GM23338 (cell line): ENCODE results near the gene FCRL3. TPM values are rescaled to one million over a fixed set of nuclear protein-coding genes. Genes with fewer than 3 reads are reported as not detected.

Source experiments
- ATAC-seq: fragments of 200-7000 bp; cut with Tn5 transposase; 3 replicates; pipeline ENCODE4 v1.9.1; 2020
- DNase-seq: peaks from one replicate; pipeline ENCODE4 v3.0.0-alpha.2; 2015; ENCODE audit warnings: low spot score
- H2AFZ ChIP-seq: fragments of 200-600 bp; sonication (generic); 2 replicates; pipeline ENCODE4 v1.8.0; 2016; ENCODE audit warnings: antibody characterized with exemption, mild to moderate bottlenecking, moderate library complexity
- H3F3A ChIP-seq: fragments of 200-600 bp; sonication (generic); replicated peaks from 2 replicates; pipeline ENCODE4 v1.8.0; 2017; ENCODE audit warnings: antibody characterized with exemption, mixed run types, low read depth
- H3K27ac ChIP-seq: fragments of 200-600 bp; sonication (generic); 2 replicates; pipeline ENCODE4 v1.6.1; 2016; ENCODE audit warnings: low read depth
- H3K27me3 ChIP-seq: fragments of 200-600 bp; sonication (generic); 2 replicates; pipeline ENCODE4 v1.8.0; 2016; ENCODE audit warnings: mild to moderate bottlenecking, mixed run types, moderate library complexity; ENCODE audit not compliant: insufficient read depth
- H3K36me3 ChIP-seq: fragments of 200-600 bp; sonication (generic); 2 replicates; pipeline ENCODE4 v1.8.0; 2016; ENCODE audit warnings: mild to moderate bottlenecking; ENCODE audit not compliant: insufficient read depth
- H3K4me1 ChIP-seq: fragments of 200-600 bp; sonication (generic); 2 replicates; pipeline ENCODE4 v1.8.0; 2016; ENCODE audit warnings: mild to moderate bottlenecking, moderate library complexity; ENCODE audit not compliant: insufficient read depth
- H3K4me2 ChIP-seq: fragments of 200-600 bp; sonication (generic); 2 replicates; pipeline ENCODE4 v1.7.1; 2017; ENCODE audit warnings: mixed run types
- H3K4me3 ChIP-seq: fragments of 200-600 bp; sonication (generic); 2 replicates; pipeline ENCODE4 v1.6.1; 2016; ENCODE audit warnings: mixed run types
- H3K79me2 ChIP-seq: fragments of 200-600 bp; sonication (generic); replicated peaks from 2 replicates; pipeline ENCODE4 v1.8.0; 2017; ENCODE audit warnings: mild to moderate bottlenecking; ENCODE audit not compliant: insufficient read depth
- H3K9me2 ChIP-seq: fragments of 200-600 bp; sonication (generic); 2 replicates; pipeline ENCODE4 v1.8.0; 2017; ENCODE audit not compliant: insufficient read depth
- H4K20me1 ChIP-seq: fragments of 200-600 bp; sonication (generic); replicated peaks from 2 replicates; pipeline ENCODE4 v1.8.0; 2017; ENCODE audit warnings: mild to moderate bottlenecking; ENCODE audit not compliant: insufficient read depth
- H3K27ac Mint-ChIP-seq: 2 replicates; pipeline ENCODE4 v1.8.0; 2020; ENCODE audit warnings: inconsistent platforms, mild to moderate bottlenecking, moderate library complexity, mixed read lengths
- H3K27me3 Mint-ChIP-seq: 3 replicates; pipeline ENCODE4 v1.8.0; 2022; ENCODE audit warnings: low read depth, mild to moderate bottlenecking, moderate library complexity, mixed read lengths, inconsistent platforms; ENCODE audit not compliant: insufficient read depth, poor library complexity
- H3K36me3 Mint-ChIP-seq: 3 replicates; pipeline ENCODE4 v1.8.0; 2021; ENCODE audit warnings: low read depth, mild to moderate bottlenecking, inconsistent platforms, moderate library complexity, mixed read lengths
- H3K4me1 Mint-ChIP-seq: 3 replicates; pipeline ENCODE4 v1.8.0; 2020; ENCODE audit warnings: mild to moderate bottlenecking, inconsistent platforms, mixed read lengths
- H3K4me3 Mint-ChIP-seq: 3 replicates; pipeline ENCODE4 v1.8.0; 2021; ENCODE audit warnings: moderate library complexity, mild to moderate bottlenecking, inconsistent platforms, mixed read lengths
- H3K9me3 Mint-ChIP-seq: 3 replicates; pipeline ENCODE4 v1.8.0; 2020; ENCODE audit warnings: moderate library complexity, mild to moderate bottlenecking, inconsistent platforms, mixed read lengths
- CREB1 ChIP-seq: fragments of 250-450 bp; sonication (Bioruptor Pico); IDR thresholded peaks from 2 replicates; pipeline ENCODE4 v1.5.0; 2020; ENCODE audit warnings: low read depth, mild to moderate bottlenecking, moderate library complexity
- EZH2phosphoT487 ChIP-seq: fragments of 200-600 bp; sonication (generic); IDR thresholded peaks from one replicate; pipeline ENCODE4 v1.8.1; 2018; ENCODE audit warnings: antibody characterized with exemption; ENCODE audit not compliant: unreplicated experiment
- JUNB ChIP-seq: IDR thresholded peaks from one replicate; pipeline ENCODE4 v1.6.1; 2016; ENCODE audit warnings: antibody characterized with exemption; ENCODE audit not compliant: unreplicated experiment
- NANOG ChIP-seq: IDR thresholded peaks from 2 replicates; pipeline ENCODE4 v1.6.1; 2016; ENCODE audit warnings: antibody characterized with exemption, borderline replicate concordance
- STAT1 ChIP-seq: IDR thresholded peaks from one replicate; pipeline ENCODE4 v1.6.1; 2016; ENCODE audit warnings: antibody characterized with exemption; ENCODE audit not compliant: unreplicated experiment
- ZNF114 ChIP-seq: fragments of 250-450 bp; sonication (Bioruptor Pico); IDR thresholded peaks from 2 replicates; pipeline ENCODE4 v1.5.0; 2020; ENCODE audit warnings: mild to moderate bottlenecking, moderate library complexity
- polyA plus RNA-seq: library from polyadenylated mRNA; unstranded; fragments of >200 nt; fragmentation: Nextera tagmentation; extraction: Ambion mirVana; gene quantifications from 2 replicates; pipeline ENCODE4 v1.2.1, GENCODE V29; 2016
- total RNA-seq: library from RNA; depleted of rRNA; stranded (reverse); fragments of >200 nt; shearing (Covaris generic); gene quantifications from 2 replicates; pipeline ENCODE4 v1.2.3, GENCODE V29; 2014
- TF ChIP-seq, protein P1 (sequence below): fragments of 250-450 bp; sonication (Bioruptor Pico); IDR thresholded peaks from 2 replicates; pipeline ENCODE4 v1.5.0; 2020; ENCODE audit warnings: mild to moderate bottlenecking, moderate library complexity
- TF ChIP-seq, protein P2 (sequence below): IDR thresholded peaks from one replicate; pipeline ENCODE4 v1.6.1; 2018; ENCODE audit warnings: antibody characterized with exemption; ENCODE audit not compliant: unreplicated experiment
- TF ChIP-seq, protein P3 (sequence below): IDR thresholded peaks from 2 replicates; pipeline ENCODE4 v1.6.1; 2016; ENCODE audit warnings: antibody characterized with exemption

FCRL3 gene
- total and polyA plus RNA-seq, 2 experiments from 2014 or later = not detected

DNA sequence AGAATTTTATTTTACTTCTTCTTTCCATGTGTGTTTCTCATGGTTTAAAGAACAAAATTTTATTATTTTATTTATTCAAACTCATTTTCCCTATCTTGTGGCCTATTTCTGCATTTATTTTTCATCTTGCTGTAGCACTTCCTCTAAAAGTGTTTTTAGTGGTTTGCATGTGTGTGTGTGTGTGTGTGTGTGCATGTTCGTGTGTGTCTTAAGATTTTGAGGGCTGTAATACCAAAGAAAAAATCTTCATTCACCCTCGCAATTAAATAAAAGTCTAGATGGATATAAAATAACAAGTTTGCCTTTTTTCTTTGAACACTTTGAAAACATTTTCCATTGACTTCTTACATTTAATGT is 24.6 kb upstream of the FCRL3 start:
- Histone ChIP-seq H3K4me2 (no peak overlapping the region), H3F3A (no peaks in the 10 kb centered on the region), H3K36me3 (no peaks in the 10 kb centered on the region; the same call in 1 of the 2 replicates), H2AFZ (no peak overlapping the region), H3K27ac (no peak overlapping the region), H3K4me3 (no peak overlapping the region), H3K79me2 (no peaks in the 10 kb centered on the region), H3K9me2 (peaks cover 10% of the 10 kb centered on the region), H3K27me3 (no peaks in the 10 kb centered on the region), H3K4me1 (no peaks in the 10 kb centered on the region), H4K20me1 (no peaks in the 10 kb centered on the region)
- Mint-ChIP-seq H3K27me3 (peaks cover 4% of the 10 kb centered on the region), H3K4me1 (no peaks in the 10 kb centered on the region), H3K4me3 (no peak overlapping the region), H3K36me3 (peaks cover 26% of the 10 kb centered on the region), H3K27ac (no peak overlapping the region), H3K9me3 (peaks cover 36% of the 10 kb centered on the region)
- no peak for DNase-seq
- ATAC-seq = no peak
- TF ChIP-seq NANOG = no peak

GRCh38 chr1:157724537-157725220 is 24.1 kb upstream of the FCRL3 start:
- DNase-seq (no peak), ATAC-seq (no peak)
- Histone ChIP-seq H3K27ac (no peak overlapping the region), H3F3A (no peaks in the 10 kb centered on the region), H3K9me2 (peaks cover 10% of the 10 kb centered on the region), H3K4me2 (no peak overlapping the region), H2AFZ (no peak overlapping the region), H3K4me1 (no peaks in the 10 kb centered on the region), H4K20me1 (no peaks in the 10 kb centered on the region), H3K36me3 (no peaks in the 10 kb centered on the region; the same call in 1 of the 2 replicates), H3K27me3 (no peaks in the 10 kb centered on the region), H3K4me3 (no peak overlapping the region), H3K79me2 (no peaks in the 10 kb centered on the region)
- Mint-ChIP-seq H3K27me3 (peaks cover 4% of the 10 kb centered on the region), H3K9me3 (peaks cover 36% of the 10 kb centered on the region), H3K27ac (no peak overlapping the region), H3K4me1 (no peaks in the 10 kb centered on the region), H3K4me3 (no peak overlapping the region), H3K36me3 (peaks cover 26% of the 10 kb centered on the region)
- TF ChIP-seq, protein P1, sequence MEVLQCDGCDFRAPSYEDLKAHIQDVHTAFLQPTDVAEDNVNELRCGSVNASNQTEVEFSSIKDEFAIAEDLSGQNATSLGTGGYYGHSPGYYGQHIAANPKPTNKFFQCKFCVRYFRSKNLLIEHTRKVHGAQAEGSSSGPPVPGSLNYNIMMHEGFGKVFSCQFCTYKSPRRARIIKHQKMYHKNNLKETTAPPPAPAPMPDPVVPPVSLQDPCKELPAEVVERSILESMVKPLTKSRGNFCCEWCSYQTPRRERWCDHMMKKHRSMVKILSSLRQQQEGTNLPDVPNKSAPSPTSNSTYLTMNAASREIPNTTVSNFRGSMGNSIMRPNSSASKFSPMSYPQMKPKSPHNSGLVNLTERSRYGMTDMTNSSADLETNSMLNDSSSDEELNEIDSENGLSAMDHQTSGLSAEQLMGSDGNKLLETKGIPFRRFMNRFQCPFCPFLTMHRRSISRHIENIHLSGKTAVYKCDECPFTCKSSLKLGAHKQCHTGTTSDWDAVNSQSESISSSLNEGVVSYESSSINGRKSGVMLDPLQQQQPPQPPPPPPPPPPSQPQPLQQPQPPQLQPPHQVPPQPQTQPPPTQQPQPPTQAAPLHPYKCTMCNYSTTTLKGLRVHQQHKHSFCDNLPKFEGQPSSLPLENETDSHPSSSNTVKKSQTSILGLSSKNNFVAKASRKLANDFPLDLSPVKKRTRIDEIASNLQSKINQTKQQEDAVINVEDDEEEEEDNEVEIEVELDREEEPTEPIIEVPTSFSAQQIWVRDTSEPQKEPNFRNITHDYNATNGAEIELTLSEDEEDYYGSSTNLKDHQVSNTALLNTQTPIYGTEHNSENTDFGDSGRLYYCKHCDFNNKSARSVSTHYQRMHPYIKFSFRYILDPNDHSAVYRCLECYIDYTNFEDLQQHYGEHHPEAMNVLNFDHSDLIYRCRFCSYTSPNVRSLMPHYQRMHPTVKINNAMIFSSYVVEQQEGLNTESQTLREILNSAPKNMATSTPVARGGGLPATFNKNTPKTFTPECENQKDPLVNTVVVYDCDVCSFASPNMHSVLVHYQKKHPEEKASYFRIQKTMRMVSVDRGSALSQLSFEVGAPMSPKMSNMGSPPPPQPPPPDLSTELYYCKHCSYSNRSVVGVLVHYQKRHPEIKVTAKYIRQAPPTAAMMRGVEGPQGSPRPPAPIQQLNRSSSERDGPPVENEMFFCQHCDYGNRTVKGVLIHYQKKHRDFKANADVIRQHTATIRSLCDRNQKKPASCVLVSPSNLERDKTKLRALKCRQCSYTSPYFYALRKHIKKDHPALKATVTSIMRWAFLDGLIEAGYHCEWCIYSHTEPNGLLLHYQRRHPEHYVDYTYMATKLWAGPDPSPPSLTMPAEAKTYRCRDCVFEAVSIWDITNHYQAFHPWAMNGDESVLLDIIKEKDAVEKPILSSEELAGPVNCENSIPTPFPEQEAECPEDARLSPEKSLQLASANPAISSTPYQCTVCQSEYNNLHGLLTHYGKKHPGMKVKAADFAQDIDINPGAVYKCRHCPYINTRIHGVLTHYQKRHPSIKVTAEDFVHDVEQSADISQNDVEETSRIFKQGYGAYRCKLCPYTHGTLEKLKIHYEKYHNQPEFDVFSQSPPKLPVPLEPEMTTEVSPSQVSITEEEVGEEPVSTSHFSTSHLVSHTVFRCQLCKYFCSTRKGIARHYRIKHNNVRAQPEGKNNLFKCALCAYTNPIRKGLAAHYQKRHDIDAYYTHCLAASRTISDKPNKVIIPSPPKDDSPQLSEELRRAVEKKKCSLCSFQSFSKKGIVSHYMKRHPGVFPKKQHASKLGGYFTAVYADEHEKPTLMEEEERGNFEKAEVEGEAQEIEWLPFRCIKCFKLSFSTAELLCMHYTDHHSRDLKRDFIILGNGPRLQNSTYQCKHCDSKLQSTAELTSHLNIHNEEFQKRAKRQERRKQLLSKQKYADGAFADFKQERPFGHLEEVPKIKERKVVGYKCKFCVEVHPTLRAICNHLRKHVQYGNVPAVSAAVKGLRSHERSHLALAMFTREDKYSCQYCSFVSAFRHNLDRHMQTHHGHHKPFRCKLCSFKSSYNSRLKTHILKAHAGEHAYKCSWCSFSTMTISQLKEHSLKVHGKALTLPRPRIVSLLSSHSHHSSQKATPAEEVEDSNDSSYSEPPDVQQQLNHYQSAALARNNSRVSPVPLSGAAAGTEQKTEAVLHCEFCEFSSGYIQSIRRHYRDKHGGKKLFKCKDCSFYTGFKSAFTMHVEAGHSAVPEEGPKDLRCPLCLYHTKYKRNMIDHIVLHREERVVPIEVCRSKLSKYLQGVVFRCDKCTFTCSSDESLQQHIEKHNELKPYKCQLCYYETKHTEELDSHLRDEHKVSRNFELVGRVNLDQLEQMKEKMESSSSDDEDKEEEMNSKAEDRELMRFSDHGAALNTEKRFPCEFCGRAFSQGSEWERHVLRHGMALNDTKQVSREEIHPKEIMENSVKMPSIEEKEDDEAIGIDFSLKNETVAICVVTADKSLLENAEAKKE (CRISPR knock-in tag) = no peak
- no peak for TF ChIP-seq JUNB
- TF ChIP-seq EZH2phosphoT487 = no peak
- TF ChIP-seq, protein P2, sequence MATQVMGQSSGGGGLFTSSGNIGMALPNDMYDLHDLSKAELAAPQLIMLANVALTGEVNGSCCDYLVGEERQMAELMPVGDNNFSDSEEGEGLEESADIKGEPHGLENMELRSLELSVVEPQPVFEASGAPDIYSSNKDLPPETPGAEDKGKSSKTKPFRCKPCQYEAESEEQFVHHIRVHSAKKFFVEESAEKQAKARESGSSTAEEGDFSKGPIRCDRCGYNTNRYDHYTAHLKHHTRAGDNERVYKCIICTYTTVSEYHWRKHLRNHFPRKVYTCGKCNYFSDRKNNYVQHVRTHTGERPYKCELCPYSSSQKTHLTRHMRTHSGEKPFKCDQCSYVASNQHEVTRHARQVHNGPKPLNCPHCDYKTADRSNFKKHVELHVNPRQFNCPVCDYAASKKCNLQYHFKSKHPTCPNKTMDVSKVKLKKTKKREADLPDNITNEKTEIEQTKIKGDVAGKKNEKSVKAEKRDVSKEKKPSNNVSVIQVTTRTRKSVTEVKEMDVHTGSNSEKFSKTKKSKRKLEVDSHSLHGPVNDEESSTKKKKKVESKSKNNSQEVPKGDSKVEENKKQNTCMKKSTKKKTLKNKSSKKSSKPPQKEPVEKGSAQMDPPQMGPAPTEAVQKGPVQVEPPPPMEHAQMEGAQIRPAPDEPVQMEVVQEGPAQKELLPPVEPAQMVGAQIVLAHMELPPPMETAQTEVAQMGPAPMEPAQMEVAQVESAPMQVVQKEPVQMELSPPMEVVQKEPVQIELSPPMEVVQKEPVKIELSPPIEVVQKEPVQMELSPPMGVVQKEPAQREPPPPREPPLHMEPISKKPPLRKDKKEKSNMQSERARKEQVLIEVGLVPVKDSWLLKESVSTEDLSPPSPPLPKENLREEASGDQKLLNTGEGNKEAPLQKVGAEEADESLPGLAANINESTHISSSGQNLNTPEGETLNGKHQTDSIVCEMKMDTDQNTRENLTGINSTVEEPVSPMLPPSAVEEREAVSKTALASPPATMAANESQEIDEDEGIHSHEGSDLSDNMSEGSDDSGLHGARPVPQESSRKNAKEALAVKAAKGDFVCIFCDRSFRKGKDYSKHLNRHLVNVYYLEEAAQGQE = no peak
- no peak for TF ChIP-seq ZNF114
- TF ChIP-seq, protein P3, sequence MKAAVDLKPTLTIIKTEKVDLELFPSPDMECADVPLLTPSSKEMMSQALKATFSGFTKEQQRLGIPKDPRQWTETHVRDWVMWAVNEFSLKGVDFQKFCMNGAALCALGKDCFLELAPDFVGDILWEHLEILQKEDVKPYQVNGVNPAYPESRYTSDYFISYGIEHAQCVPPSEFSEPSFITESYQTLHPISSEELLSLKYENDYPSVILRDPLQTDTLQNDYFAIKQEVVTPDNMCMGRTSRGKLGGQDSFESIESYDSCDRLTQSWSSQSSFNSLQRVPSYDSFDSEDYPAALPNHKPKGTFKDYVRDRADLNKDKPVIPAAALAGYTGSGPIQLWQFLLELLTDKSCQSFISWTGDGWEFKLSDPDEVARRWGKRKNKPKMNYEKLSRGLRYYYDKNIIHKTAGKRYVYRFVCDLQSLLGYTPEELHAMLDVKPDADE = no peak
- no peak for TF ChIP-seq CREB1 (CRISPR knock-in tag)
- no peak for TF ChIP-seq STAT1
